HG03103 (cell line): ENCODE results near the gene CYB5D1.

Experiments
- ATAC-seq: cut with Tn5 transposase; IDR thresholded peaks from one replicate; pipeline ENCODE4 v1.9.1; 2021; ENCODE audit warnings: low read depth; ENCODE audit not compliant: unreplicated experiment

Gene CYB5D1

GRCh38 chr17:7843536-7844291 lies 14.1 kb upstream of the CYB5D1 start:
- ATAC-seq: no peak

GRCh38 chr17:7844292-7845154 lies 13.3 kb upstream of the CYB5D1 start:
- no peak for ATAC-seq

GRCh38 chr17:7845359-7846062 lies 12.3 kb upstream of the CYB5D1 start:
- no peak for ATAC-seq

- ATAC-seq: no peak
Measured at GRCh38 chr17:7846063-7846735, 11.6 kb upstream of the CYB5D1 start.

GRCh38 chr17:7846765-7847661 lies 10.8 kb upstream of the CYB5D1 start:
- no peak for ATAC-seq

GRCh38 chr17:7848131-7848579 lies 9.6 kb upstream of the CYB5D1 start:
- ATAC-seq: no peak

- ATAC-seq: no peak
Measured at GRCh38 chr17:7848739-7849129, 9.1 kb upstream of the CYB5D1 start.

- ATAC-seq: no peak
Measured at GRCh38 chr17:7849130-7849750, 8.6 kb upstream of the CYB5D1 start.

- ATAC-seq: no peak
Measured at GRCh38 chr17:7849751-7850504, 7.9 kb upstream of the CYB5D1 start.

GRCh38 chr17:7850701-7851437 lies 6.9 kb upstream of the CYB5D1 start:
- ATAC-seq: no peak

- ATAC-seq: peak; percentile 68
Measured at GRCh38 chr17:7851438-7852261, 6.2 kb upstream of the CYB5D1 start.

- no peak for ATAC-seq
Measured at GRCh38 chr17:7852262-7852670, 5.5 kb upstream of the CYB5D1 start.

- no peak for ATAC-seq
Measured at GRCh38 chr17:7852919-7853690, 4.7 kb upstream of the CYB5D1 start.

GRCh38 chr17:7853691-7854038 lies 4.1 kb upstream of the CYB5D1 start:
- no peak for ATAC-seq

- ATAC-seq: no peak
Measured at GRCh38 chr17:7854078-7854777, 3.6 kb upstream of the CYB5D1 start.
